ENCODE measurements around the gene ACTG1.
"Not testable (repeated sequence)": the region's sequence is repeated elsewhere in the genome, so short reads cannot be mapped to it uniquely, and the experiment has no call there.

The ACTG1 gene

GRCh38 chr17:81531998-81532404 lies 19.4 kb upstream of the ACTG1 start:
- not testable (repeated sequence) for DNase-seq

DNA sequence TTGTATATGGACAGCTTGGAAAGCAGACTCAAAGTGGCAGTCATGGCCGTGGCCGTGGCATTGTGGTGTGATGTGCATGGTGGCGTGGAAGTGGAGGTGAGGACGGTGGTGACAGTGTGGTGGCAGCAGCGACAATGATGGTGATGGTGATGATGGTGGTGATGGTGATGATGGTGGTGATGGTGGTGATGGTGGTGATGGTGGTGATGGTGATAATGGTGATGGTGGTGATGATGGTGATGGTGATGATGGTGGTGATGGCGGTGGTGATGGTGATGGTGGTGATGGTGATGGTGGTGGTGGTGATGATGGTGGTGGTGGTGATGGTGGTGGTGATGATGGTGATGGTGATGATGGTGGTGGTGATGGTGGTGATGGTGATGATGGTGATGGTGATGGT lies 18.4 kb upstream of the ACTG1 start:
- DNase-seq: not testable (repeated sequence)

- no peak for DNase-seq
Measured at GRCh38 chr17:81529437-81529803, 16.8 kb upstream of the ACTG1 start.

- DNase-seq: peak; percentile 50 to 71
Measured at GRCh38 chr17:81528651-81529436, 16.2 kb upstream of the ACTG1 start.

- no peak for DNase-seq
Measured at GRCh38 chr17:81528384-81528650, 15.7 kb upstream of the ACTG1 start.

DNA sequence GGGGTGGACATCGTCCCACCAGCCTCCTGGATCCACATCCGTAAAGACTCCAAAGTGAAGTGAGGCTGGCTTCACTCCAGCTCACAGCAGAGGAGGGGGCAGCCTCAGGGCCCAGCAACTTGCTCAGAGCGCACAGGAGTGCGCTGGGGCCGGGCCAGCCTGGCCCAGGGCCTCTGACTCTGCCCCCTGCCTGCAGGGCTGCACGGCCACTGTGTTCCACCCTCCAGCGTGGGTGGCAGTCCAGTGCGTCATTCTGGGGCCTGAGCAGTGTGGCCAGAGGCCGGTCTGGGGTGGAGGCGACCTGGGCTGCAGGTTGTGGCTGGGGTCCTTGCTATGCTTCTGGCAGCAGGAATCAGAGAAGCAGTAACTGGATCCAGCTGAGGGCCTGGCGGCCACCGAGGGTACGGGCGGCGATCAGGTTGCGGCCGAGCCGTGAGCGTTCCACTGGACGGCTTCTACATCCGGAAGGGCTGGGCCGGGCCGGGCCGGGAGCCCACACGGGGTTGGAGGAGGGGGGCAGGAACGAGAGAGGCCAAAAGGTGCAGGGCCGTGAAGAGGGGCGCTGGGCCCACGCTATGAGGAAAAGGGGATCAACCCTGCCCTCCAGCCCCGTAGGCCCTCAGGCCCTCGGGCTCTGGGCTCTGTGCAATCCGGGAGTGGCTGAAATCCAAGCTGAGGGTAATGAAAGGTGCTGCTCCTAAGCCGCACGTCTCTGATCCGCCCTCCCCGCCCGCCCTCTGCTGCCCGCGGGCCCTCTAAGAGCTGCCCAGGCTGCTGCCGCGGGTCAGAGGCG lies 15.2 kb upstream of the ACTG1 start, which contains the start of gene FSCN2:
FSCN2 (plus strand) TSS at position 787 of the 793 bp plus-strand sequence. CDS start 155 bp downstream, outside the sequence.
- DNase-seq: peak in 1 of 2 experiments; percentile 58

- DNase-seq: no peak
Measured at GRCh38 chr17:81526662-81527571, 14.3 kb upstream of the ACTG1 start.

DNA sequence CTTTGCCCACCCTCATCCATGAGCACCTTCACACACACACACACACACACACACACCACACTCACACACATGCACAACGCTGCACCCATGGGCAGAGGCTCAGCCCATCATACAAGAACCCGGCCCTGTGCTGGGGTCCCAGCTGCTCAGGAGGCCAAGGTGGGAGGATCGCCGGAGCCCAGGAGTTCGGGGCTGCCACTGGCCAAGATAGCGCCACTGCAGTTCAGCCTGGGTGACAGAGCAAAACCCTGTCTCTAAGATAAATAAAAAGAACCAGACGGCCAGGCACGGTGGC lies 12.2 kb upstream of the ACTG1 start:
- no peak for DNase-seq

DNA sequence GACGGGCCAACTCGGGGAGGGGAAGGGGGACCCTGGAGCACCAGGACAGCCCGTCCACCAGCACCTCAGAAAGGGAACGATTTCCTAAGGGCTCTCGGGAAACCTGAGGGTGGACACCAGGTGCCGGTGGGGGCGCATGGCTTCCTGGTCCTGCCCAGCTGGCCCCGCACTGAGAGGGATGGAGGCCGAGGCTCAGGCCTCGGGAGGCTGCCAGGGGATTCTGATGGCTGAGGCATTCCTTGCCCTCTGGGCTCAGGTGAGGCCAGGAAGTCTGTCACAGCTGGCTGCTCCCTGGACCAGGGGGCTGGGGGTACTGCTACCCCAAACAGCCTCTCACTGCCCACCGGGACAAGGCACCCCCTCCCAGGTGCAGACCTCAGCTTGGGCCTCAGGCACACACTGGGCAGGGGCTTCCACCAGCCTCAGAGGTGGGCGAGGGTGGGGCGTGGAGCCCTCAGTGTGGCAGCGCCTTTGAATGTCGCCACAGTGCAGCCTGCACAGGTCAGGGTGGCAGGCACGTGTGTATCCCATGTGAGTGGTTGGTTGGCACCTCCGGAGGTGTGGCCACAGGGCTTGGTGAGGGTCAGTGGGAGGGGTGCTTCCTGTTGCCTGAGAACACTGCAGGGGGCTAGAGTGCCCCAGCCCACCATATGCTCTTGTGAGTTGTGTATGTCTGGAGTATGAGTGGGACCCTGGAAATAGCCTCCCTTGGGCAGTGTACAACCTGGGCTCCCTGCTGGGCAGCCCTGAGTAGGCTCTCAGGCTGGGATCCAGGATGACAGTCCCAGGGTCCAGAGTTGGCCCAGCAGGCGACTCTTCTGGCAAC lies 11.7 kb upstream of the ACTG1 start:
- no peak for DNase-seq

- peak; percentile 36 to 69 for DNase-seq
Measured at GRCh38 chr17:81523402-81524038, 10.9 kb upstream of the ACTG1 start.

GRCh38 chr17:81522491-81523401 lies 10.1 kb upstream of the ACTG1 start:
- no peak for DNase-seq

DNA sequence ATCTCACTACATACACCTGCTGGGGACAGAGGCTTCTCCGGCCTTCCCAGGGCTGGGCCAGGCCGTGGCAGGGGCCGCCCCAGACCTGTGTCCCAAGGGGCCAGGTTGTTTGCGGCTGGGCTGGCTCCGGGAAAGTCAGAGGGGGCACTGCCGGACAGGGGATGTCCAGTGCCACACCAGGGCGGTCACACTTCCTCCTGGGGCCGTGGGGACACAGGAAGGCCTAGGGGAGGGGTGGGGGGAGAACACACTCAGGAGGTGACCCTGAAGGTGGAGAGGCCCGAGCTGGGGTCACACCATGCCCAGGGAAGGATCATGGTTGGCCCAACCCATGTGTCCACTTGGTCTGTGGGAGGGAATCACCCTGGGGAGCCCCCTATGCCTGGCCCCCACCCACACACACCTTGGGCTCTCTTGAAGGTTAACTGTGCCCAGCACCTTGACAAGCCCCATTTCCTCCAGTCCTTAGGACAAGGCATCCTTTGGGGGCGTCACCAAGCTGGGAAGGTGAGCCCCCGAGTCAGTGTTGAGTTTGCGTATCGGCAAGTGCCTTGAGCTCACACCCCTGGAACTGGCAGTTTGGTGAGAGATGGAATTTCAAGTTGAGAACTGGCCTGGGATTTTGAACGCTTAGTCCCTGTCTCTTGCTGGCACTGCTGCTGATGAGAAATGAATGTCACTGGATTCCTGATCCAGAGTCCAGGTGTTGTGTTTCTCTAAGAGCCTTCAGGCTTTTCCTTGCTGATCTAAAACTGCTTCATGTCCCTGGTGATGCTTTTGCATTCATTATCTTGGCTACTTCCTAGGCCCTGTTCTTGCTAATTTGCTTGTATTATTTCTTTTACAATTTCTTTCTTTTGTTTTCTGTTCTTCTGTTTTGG lies 7.7 kb upstream of the ACTG1 start:
- DNase-seq: no peak

DNA sequence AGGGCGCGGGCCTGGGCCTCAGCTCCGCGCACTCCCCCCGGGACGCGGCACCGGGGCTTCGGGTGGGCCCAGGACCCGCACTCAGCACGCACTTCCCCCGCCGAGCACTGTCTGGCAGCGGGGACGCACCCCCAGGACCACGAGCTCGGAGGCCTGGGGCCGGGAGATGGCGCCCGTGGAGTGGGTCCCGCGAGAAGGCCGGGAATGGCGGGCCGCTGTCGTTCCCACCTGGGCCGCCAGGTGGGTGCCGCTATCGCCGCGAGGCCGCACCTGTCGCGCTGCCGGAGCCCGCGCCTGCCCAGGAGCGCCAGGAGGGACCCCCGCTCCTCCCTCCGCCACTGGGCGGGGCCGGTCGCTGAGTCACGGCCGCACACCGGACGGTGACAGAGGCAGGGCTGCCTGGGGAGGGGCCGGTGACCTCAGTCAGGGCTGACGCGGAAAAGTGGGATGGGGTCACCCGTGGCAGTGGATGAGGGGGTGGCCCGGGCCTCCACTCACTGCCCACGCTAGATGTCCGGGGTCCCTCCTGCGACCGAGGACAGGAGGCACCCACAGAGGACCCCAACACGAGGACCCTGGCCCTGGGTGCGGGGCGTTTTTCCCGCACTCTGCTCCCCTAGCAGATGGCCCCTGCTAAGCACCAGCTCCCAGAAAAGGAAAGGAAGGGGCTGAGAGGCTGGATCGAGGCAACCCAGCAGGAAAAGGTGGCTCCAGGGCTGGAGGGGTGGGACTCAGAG lies 6.9 kb upstream of the ACTG1 start:
- peak in 1 of 2 experiments; percentile 52 for DNase-seq

DNA sequence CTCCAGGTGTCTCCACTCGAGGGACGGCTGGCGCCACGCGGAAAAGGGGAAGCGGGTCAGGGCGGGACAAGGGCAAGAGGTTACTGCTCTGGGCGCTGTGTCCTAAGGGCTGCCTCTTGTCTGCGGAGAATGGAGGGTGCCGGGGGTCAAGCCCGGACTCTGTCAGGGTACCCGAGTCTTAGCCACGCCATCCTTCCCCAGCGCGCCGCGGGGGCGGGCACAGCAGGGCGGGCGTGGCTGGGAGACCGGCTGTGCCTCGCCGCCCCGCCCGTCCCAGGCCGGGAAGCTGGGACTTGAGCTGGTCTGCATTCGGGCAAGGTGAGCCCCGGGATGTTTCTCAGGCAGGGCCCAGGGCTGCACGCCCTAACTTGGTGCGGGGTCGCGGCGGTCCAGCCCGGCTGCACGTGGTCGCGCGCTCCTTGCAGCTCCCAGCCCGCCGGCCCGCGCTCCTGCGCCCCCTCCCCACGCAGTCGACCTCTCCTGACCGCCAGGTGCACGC lies 6.2 kb upstream of the ACTG1 start:
- DNase-seq: no peak

GRCh38 chr17:81518113-81518784 lies 5.7 kb upstream of the ACTG1 start:
- peak in 1 of 2 experiments; percentile 61 for DNase-seq

DNA sequence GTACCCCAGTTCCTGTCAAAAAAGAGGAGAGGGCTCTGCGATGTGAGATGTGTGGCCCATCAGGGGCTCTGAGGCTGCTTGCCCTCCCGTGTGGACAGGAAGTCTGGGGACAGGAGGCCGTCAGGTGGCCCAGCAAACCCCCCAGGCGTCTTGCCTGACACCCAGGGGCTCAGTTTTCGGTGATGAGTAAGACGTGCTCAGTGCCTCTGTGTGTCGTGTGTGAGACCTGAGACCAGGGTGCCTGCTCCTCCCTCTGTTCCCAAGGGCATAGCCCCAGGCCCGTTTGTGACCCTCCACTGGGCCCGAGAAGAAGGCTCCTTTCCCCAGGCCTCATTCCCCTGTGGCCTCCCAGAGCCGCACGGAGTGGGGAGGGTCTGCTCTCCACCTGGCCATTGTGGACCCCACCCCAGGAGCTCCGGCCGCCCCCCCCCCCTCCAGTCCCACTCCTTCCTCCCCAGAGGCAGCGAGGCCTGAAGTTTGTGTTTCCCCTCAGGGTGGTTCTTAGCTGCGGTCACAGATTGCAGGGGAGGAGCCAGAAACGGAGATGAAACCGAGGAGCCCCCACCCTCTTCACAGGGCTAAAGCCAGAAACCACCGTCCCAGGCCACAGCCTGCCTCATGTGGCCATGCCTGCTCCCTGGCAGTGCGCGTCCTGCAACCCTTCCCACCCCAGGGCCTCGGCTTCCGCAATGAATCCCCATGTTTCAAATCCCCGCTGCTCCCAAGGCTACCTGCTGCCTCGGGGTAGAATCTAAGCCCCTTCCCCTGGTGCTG lies 4.9 kb upstream of the ACTG1 start:
- DNase-seq: no peak

GRCh38 chr17:81517009-81517338 lies 4.4 kb upstream of the ACTG1 start:
- DNase-seq: no peak

GRCh38 chr17:81516439-81516838 lies 3.8 kb upstream of the ACTG1 start:
- DNase-seq: no peak

Measured in SHP77 (cell line).